Hematopoietic multipotent progenitor cell treated with erythropoietin and hydrocortisone succinate and interleukin-3 and kit ligand, for 15 days (in vitro differentiated cells): ENCODE data around the gene AVL9.
"Not testable (repeated sequence)": the region's sequence is repeated elsewhere in the genome, so short reads cannot be mapped to it uniquely, and the experiment has no call there.

Experiments used
- DNase-seq: peaks from one replicate; pipeline ENCODE4 v3.0.0-alpha.2; 2015; ENCODE audit warnings: low spot score

The AVL9 gene

DNA sequence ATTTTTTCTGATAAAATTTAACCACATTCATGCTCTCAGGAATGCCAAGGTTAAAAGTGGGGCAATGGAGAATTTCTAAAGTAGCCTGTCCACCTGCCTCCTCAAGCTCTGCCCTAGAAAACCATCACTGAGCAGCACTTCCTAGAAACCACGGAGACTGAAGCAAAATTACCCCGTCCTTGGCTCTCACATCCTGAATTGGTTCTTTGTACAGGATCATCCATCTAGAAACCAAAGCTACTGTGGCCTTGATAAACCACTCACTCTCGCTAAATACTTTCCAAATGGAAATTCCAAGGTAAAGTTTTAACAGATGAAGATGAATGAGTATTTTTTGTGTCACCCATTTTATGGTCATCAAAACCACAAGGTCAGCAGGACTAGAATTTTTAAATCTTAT is 96.6 kb downstream of the AVL9 start:
- no peak for DNase-seq

DNA sequence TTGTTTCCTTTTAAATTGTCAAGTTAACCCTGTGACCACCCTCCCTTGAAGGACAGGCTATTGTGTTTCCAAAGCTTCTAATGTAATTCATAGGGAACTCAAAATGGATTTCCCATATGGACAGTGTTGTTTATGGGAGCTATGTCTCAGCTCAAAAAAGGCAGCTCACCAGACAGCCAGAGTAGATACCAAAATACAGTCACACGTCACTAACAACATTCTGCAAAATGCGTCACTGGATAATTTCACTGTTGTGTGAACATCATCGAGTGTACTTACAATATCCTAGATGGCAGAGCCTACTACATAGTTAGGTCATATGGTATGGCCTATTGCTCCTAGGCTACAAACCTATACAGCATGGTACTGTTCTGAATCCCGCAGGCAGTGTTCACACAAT is 97.4 kb downstream of the AVL9 start:
- DNase-seq: no peak

DNA sequence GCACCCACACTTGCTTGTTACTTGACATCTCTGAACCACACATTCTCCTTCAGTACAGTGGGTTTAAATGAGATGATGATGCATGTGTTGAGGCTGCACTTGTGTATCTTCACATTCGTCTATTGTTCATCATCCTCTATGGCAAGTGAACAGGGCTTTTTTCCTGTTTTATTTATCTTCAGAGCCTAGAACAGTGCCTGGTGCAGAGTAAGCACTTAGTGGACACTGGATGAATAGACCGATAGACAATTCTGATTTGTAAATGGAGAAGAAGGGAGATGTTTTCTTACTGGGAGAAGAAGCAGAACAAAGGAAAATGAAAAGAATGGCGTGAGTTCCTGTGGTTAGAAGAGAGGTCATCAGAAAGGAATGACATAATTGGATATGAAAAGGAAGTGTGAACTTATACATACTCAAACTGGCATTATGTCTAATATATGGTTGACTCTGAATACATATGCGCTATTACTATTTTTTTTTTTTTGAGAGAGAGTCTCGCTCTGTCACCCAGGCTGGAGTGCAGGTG is 99.7 kb downstream of the AVL9 start:
- no peak for DNase-seq

DNA sequence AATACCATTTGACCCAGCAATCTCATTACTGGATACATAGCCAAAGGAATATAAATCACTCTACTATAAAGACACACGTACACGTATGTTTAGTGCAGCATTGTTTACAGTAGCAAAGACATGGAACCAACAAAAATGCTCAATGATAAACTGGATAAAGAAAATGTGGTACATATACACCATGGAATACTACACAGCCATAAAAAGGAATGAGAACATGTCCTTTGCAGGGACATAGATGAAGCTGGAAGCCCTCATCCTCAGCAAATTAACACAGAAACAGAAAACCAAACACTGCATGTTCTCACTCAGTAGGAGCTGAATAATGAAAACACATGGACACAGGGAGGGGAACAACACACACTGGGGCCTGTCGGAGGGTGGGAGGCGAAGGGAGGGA is 105.9 kb downstream of the AVL9 start:
- DNase-seq: not testable (repeated sequence)

DNA sequence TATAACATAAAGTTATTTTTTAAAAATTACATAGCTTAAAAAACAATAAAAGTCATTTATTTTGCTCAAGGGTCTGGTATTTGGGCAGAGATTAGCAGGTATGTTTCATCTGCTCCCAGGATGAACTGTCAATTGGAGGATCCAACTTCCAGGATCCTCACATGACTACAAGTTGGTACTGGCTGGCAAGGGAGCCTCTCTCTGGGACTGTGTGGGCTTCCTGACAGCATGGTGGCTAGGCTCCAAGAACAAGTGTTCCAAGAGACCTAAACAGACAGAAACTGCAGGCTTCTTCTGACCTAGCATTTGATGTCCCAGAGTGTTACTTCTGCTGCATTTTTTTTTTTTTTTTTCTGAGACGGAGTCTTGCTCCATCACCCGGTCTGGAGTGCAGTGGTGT is 107.2 kb downstream of the AVL9 start:
- DNase-seq: no peak

DNA sequence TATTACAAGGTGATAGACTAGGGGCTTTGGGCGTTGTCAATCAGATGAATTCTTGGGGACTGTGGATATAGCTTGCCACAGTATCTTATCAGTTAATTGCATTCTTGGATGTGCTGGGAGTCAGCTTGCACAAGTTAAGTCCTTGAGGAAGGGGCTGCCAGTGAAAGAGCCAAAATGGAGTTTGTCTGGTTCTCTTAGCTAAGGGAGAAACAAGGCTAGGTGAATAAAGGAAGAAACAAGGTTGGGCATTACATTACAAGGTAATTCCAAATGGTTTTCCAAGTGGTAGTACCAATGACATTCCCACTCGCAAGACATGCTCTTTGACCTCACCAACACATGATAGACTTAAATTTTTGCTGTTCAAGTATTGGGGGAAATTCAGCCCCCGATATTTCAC is 108.2 kb downstream of the AVL9 start:
- DNase-seq: not testable (repeated sequence)

DNA sequence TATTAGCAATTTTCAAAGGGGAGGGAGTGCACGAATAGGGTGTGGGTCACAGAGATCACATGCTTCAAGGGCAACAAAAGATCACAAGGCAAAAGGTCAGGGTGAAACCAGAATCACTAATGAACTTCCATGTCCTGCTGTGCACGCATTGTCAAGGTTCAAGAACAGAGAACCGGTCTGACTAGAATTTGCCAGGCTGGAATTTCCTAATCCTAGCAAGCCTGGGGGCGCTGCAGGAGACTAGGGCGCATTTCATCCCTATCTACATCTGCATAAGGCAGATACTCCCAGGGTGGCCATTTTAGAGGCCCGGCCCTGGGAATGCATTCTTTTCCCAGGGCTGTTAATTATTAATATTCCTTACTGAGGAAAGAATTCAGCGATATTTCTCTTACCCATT is 108.8 kb downstream of the AVL9 start:
- DNase-seq: not testable (repeated sequence)

DNA sequence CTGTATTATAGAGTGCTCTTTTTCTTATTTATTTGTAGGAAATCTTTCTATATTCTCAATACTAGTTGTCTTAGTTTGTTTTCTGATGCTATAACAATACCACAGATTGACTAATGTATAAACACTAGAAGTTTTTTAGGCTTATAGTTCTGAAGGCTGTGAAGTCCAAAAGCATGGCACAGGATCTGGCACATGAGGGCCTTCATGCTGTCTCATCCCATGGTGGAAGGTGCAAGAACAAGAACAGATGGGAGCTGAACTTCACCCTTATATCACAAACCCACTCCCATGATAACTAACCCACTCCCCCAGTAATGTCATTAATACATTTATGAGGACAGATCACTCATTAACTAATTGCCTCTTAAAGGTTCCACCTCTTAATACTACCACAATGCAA is 109.7 kb downstream of the AVL9 start:
- no peak for DNase-seq

GRCh38 chr7:32609463-32609862 is 114.2 kb downstream of the AVL9 start:
- no peak for DNase-seq

GRCh38 chr7:32611201-32612099 is 116.2 kb downstream of the AVL9 start:
- DNase-seq: no peak

GRCh38 chr7:32616625-32617024 is 121.3 kb downstream of the AVL9 start:
- no peak for DNase-seq

GRCh38 chr7:32618470-32618869 is 123.2 kb downstream of the AVL9 start:
- no peak for DNase-seq

DNA sequence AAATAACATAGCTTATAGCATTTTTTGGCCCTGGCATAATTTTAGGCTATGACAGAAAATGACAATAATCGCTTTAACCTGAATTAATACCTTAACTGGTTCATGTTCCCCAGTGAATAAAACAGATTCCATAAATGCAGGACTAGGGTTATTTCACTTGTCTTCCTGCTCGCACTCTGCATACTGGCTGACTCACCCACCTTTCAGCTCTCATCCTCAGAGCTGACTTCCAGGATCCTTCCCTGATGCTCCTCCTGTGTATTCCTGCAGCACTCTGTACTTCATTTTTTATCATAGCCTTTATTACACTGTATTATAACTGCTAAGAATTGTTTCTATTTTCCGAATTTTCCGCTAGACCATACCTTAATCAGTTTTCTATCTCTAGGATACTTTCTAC is 123.7 kb downstream of the AVL9 start:
- no peak for DNase-seq

DNA sequence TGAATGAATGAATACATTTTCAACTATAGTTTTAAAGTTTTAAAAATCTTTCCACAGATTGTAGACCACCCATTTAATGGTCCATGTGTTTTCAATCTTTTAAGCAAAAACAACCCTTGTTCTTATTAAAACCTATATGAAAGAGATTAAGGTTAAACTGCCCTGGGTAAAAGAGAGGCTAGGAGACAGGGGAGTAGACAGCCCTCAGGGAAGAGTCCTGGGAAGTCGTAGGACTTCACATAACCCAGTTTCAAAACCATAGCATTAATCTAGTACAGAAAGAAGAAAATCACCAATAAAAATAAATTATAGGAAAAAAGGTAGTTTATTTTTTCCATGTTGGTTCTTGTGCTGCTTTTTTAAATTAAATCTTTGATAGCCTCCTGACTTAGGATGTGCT is 124.1 kb downstream of the AVL9 start:
- DNase-seq: not testable (repeated sequence)

- no peak for DNase-seq
Measured at GRCh38 chr7:32631021-32631420, 135.7 kb downstream of the AVL9 start.

DNA sequence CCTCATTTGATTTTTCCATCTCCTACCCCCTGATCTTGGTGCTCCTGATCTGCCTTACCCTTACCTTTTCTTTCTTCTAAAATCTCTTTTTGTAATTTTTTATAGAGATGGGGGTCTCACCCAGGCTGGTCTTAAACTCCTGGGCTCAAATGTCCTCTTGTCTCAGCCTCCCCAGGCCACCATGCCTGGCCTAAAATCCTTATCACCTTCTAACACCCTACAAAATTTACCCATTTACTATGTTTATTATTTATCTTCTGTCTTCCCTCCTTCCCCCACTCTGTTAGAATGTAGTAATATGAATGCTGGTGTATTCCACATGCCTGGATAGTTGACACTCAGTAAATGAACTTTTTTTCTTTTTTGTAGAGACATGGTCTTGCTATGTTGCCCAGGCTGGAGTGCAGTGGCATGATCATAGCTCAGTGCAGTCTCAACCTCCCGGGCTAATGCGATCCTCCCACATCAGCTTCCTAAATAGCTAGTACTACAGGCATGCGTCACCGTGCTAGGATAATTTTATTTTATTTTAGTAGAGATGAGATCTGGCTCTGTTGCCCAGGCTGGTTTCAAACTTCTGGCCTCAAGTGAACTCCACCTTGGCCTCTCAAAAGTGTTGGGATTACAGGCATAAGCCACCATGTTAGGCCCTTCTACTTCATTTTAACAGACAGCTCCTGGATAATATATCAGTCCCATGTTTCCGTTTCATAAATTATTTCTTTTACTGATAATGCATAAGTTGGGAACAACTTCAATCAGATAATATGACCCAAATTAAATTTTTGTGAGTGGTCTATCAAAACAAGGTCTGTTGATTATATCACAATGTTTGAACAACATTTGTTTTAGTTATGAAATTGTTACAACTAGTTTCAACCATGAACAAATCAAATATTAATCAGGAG is 136.6 kb downstream of the AVL9 start:
- not testable (repeated sequence) for DNase-seq

DNA sequence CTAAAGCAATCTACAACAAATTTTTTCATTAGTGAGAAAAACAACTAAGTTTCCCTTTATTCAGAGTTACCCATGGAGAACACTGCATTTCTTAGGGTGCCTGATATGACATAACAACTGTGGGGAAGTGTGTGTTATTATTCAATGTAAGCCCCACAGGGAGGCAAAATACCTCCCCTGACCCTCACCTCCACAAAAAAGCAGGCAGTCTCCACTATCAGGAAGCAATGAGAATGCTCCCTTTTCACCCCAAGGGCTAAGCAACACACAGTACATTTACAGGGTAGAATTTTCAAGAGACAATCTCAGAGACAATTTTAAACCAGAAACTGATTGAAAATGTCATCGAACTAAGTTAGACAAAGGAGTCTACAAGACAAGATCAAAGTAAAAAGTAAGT is 138.2 kb downstream of the AVL9 start:
- DNase-seq: not testable (repeated sequence)

DNA sequence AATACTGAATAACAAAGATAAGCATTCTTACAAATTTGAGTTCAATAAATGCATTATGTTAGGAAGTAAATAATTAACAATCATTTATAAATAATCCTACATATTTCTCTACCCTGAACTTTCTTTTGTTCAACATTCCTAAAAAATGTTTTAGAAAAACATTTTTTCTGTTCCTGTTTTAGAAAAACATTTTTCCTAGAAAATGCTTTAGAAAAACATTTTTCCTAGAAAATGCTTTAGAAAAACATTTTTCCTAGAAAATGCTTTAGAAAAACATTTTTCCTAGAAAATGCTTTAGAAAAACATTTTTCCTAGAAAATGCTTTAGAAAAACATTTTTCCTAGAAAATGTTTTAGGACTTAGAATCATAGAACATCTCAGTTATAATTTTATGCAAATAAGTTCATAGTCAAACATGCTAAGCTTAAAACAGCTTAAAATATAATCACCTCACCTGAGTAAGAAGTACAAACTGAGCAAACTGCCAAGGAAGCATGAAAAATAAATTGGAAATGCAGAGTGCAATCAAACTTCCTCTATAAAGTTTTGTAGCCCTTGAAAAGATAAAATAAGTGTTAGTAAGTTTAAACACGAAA is 139.6 kb downstream of the AVL9 start:
- DNase-seq: not testable (repeated sequence)

GRCh38 chr7:32636725-32637462 is 141.6 kb downstream of the AVL9 start:
- not testable (repeated sequence) for DNase-seq

DNA sequence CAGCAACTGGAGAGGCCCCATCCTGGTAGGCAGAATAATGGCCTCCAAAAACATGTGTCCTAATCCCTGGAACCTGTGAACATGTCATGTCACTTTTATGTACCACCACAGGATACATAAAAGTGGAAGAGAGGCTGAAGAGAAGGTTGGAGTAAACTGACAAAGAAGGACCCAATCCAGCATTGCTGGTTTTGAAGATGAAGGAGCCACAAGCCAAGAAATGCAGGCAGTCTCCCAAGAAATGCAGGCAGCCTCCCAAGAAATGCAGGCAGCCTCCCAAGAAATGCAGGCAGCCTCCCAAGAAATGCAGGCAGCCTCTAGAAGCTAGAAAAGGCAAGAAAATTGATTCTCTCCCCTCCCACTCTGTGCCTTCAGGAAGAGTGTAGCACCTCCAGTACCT is 142.3 kb downstream of the AVL9 start:
- DNase-seq: not testable (repeated sequence)
